Peyer's patch (tissue), 4 donors: ENCODE results near the gene EIF4E1B.

ENCODE experiments used
- POLR2A ChIP-seq, 2 donors: fragments of 450-650 bp; IDR thresholded peaks; one replicate each; pipeline ENCODE4 v1.5.1; 2017; ENCODE audit warnings: antibody characterized with exemption in 2 of 2, mild to moderate bottlenecking in 2 of 2, moderate library complexity in 2 of 2
- TF ChIP-seq, protein P1 (sequence below), 6 experiments: fragments of 450-650 bp in 4 of 6; fragments of 200-600 bp in 2 of 6; sonication (generic) in 1 of 6; IDR thresholded peaks; one replicate each; pipeline ENCODE4 v1.5.1; 2017 to 2019; ENCODE audit warnings: antibody characterized with exemption in 6 of 6, mild to moderate bottlenecking in 3 of 6, moderate library complexity in 1 of 6

DNA sequence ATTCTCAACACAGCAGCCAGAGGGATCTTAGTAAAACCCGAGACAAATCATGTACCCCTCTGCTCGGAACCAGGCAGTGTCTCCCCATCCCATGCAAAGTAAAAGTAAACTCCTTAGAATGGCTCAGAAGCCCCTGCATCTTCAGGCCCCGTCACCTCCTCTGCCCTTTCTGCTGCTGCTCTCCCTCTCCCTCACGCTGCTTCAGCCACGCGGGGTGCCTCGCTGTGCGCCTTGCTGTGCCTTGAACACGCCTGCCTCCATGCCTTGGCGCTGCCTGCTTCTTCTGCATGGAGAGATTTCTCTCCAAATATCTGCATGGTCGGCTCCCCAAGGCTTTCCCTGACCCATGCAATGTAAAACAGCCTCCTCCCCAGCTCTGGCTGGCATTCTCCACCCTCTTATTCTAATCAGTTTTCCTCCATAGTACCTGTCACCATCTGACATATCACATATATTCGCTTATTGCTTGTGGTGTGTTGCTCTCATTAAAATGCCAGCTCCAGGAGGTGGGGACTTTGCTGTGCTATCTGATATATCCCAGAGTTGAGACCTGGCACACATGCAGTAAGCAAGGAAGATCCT lies 28.5 kb upstream of the EIF4E1B start:
- no peak for TF ChIP-seq POLR2A (IDR thresholded peaks at IDR 0.05)
- TF ChIP-seq, protein P1, sequence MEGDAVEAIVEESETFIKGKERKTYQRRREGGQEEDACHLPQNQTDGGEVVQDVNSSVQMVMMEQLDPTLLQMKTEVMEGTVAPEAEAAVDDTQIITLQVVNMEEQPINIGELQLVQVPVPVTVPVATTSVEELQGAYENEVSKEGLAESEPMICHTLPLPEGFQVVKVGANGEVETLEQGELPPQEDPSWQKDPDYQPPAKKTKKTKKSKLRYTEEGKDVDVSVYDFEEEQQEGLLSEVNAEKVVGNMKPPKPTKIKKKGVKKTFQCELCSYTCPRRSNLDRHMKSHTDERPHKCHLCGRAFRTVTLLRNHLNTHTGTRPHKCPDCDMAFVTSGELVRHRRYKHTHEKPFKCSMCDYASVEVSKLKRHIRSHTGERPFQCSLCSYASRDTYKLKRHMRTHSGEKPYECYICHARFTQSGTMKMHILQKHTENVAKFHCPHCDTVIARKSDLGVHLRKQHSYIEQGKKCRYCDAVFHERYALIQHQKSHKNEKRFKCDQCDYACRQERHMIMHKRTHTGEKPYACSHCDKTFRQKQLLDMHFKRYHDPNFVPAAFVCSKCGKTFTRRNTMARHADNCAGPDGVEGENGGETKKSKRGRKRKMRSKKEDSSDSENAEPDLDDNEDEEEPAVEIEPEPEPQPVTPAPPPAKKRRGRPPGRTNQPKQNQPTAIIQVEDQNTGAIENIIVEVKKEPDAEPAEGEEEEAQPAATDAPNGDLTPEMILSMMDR (IDR thresholded peaks at IDR 0.05) = no peak
